Activated gamma-delta T cell treated with anti-CD3 and anti-CD28 coated beads, Interleukin-2, amount 50 U/mL, for 16 hours (primary cell): ENCODE data around the gene FXYD4.
A peak's percentile ranks its signal among the peaks of the same experiment; 100 is the strongest.
"Not testable (repeated sequence)": the region's sequence is repeated elsewhere in the genome, so short reads cannot be mapped to it uniquely, and the experiment has no call there.

Source experiments
- DNase-seq: peaks from one replicate; pipeline ENCODE4 v3.0.0-alpha.2; 2020; ENCODE audit warnings: low read depth

Gene FXYD4

GRCh38 chr10:43419997-43420368 lies 48.5 kb downstream of the FXYD4 start:
- DNase-seq = no peak

GRCh38 chr10:43420369-43421200 lies 49.1 kb downstream of the FXYD4 start:
- DNase-seq = peak; percentile 65

DNA sequence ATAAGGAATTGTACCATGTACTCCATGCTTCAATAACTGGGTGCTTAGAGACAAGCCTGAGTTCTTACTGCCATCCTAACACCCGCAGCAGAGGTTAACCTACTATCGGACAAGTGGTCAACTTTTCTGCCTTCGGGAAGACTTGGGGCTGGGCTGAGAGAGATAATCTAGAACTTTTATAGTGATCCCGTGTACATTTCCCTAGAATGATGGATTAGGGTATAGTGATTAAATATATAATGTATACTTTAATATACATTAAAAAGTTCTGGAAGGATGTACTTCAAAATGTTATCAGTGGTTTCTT lies 49.7 kb downstream of the FXYD4 start:
- DNase-seq = no peak

- no peak for DNase-seq
Measured at GRCh38 chr10:43421519-43421918, 50.1 kb downstream of the FXYD4 start.

DNA sequence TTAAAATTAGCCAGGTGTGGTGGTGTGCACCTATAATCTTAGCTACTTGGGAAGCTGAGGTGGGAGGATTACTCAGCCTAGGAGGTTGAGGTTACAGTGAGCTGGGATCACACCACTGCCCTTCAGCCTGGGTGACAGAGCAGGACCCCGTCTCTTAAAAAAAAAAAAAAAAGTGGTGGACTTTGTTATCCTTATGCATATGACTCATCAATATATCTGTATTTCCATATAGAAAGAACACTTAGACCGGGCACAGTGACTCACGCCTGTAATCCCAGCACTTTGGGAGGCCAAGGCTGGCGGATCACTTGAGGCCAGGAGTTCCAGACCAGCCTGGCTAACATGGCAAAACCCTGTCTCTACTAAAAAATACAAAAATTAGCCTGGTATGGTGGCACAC lies 50.5 kb downstream of the FXYD4 start:
- not testable (repeated sequence) for DNase-seq

GRCh38 chr10:43424416-43424815 lies 53.0 kb downstream of the FXYD4 start:
- DNase-seq = no peak
